GM21717 (cell line): Measurements from ENCODE around the gene WDR47.

Experiments used
- ATAC-seq: cut with Tn5 transposase; IDR thresholded peaks from one replicate; pipeline ENCODE4 v1.9.1; 2021; ENCODE audit warnings: mild to moderate bottlenecking, moderate library complexity; ENCODE audit not compliant: unreplicated experiment

Gene WDR47

GRCh38 chr1:109041621-109042468, at the start of gene WDR47:
Gene WDR47 (minus strand): TSS chr1:109042102. CDS start chr1:109023512, 18,590 bp downstream.
- peak; percentile 89 for ATAC-seq

GRCh38 chr1:109091078-109091838, 49.4 kb upstream of the WDR47 start:
- peak; percentile 56 for ATAC-seq

- peak; percentile 87 for ATAC-seq
These were observed 48.5 kb upstream of the WDR47 start, which contains the start of gene TMEM167B for GRCh38 chr1:109090196-109091077. Gene TMEM167B (plus strand): TSS chr1:109090764. CDS start chr1:109090873, 109 bp downstream.

- no peak for ATAC-seq
These were observed 47.5 kb upstream of the WDR47 start for GRCh38 chr1:109089242-109090015.

GRCh38 chr1:109084563-109085517, 42.9 kb upstream of the WDR47 start:
- ATAC-seq, result no peak

- no peak for ATAC-seq
These were observed 42.0 kb upstream of the WDR47 start for GRCh38 chr1:109083923-109084322.

- no peak for ATAC-seq
These were observed 41.6 kb upstream of the WDR47 start for GRCh38 chr1:109083501-109083900.

- ATAC-seq, result no peak
These were observed 38.7 kb upstream of the WDR47 start for GRCh38 chr1:109080441-109081082.

- ATAC-seq, result no peak
These were observed 37.3 kb upstream of the WDR47 start for GRCh38 chr1:109079240-109079622.

- no peak for ATAC-seq
These were observed 36.4 kb upstream of the WDR47 start for GRCh38 chr1:109078317-109078716.

- peak; percentile 99 for ATAC-seq
These were observed 33.9 kb upstream of the WDR47 start, which contains the start of gene TAF13 for GRCh38 chr1:109075531-109076490. Gene TAF13 (minus strand): TSS chr1:109076003. CDS start chr1:109075947, 56 bp downstream.

- no peak for ATAC-seq
These were observed 27.4 kb upstream of the WDR47 start for GRCh38 chr1:109069294-109069693.

GRCh38 chr1:109067883-109068282, 26.0 kb upstream of the WDR47 start:
- ATAC-seq, result no peak

- no peak for ATAC-seq
These were observed 23.2 kb upstream of the WDR47 start for GRCh38 chr1:109065137-109065536.

- ATAC-seq, result no peak
These were observed 19.3 kb upstream of the WDR47 start for GRCh38 chr1:109061183-109061582.

- no peak for ATAC-seq
These were observed 18.8 kb upstream of the WDR47 start for GRCh38 chr1:109060707-109061106.

- no peak for ATAC-seq
These were observed 17.1 kb upstream of the WDR47 start for GRCh38 chr1:109059026-109059425.
